GM10266 (cell line): ENCODE measurements around the gene NUDCD2.

Experiments
- DNase-seq: peaks from one replicate; pipeline ENCODE4 v3.0.0; 2012; ENCODE audit errors: extremely low spot score
- CTCF ChIP-seq: IDR thresholded peaks from 2 replicates; pipeline ENCODE4 v1.5.1; 2012; ENCODE audit warnings: mild to moderate bottlenecking, low read depth; ENCODE audit not compliant: control insufficient read depth, insufficient read depth; ENCODE audit errors: missing control alignments

The NUDCD2 gene

GRCh38 chr5:163440954-163441353 lies 18.9 kb downstream of the NUDCD2 start:
- TF ChIP-seq CTCF = no peak
- DNase-seq = no peak

GRCh38 chr5:163439092-163439425 lies 20.8 kb downstream of the NUDCD2 start:
- TF ChIP-seq CTCF = no peak
- no peak for DNase-seq

- DNase-seq = peak; percentile 90
- TF ChIP-seq CTCF = no peak
These were observed 22.4 kb downstream of the NUDCD2 start, which contains the start of gene CCNG1 for GRCh38 chr5:163437309-163438182. Gene CCNG1, plus strand, starts transcription at chr5:163437595. Its CDS starts 1,662 bp downstream, at chr5:163439257.

GRCh38 chr5:163437011-163437308 lies 22.9 kb downstream of the NUDCD2 start:
- DNase-seq = no peak
- TF ChIP-seq CTCF = no peak

GRCh38 chr5:163436515-163436914 lies 23.4 kb downstream of the NUDCD2 start:
- no peak for DNase-seq
- TF ChIP-seq CTCF = no peak

GRCh38 chr5:163434401-163434866 lies 25.5 kb downstream of the NUDCD2 start:
- no peak for TF ChIP-seq CTCF
- DNase-seq = no peak

GRCh38 chr5:163433271-163433670 lies 26.6 kb downstream of the NUDCD2 start:
- no peak for TF ChIP-seq CTCF
- DNase-seq = no peak
